Psoas muscle (tissue), 8 donors: Measurements from ENCODE around the gene NLGN4X. TPM values are rescaled to one million over a fixed set of nuclear protein-coding genes. Genes with fewer than 3 reads are reported as not detected.

Experiments
- ATAC-seq, 4 donors: fragments of 200-7000 bp; cut with Tn5 transposase; one replicate each; pipeline ENCODE4 v1.9.1; 2020; ENCODE audit warnings: moderate library complexity in 3 of 4, mild to moderate bottlenecking in 2 of 4
- DNase-seq, 2 donors: peaks; one replicate each; pipeline ENCODE4 v3.0.0-alpha.2; 2020
- H3K27ac ChIP-seq: fragments of 200-600 bp; one replicate; pipeline ENCODE4 v1.8.0; 2022
- H3K27me3 ChIP-seq, 3 donors: fragments of 200-600 bp in 1 of 3; one replicate each; pipeline versions ENCODE4 v1.6.1 to v1.8.0; 2013 to 2022; ENCODE audit warnings: low read length in 2 of 3, mild to moderate bottlenecking in 2 of 3, moderate library complexity in 1 of 3; ENCODE audit not compliant: insufficient read depth in 3 of 3
- H3K36me3 ChIP-seq, 2 donors: fragments of 200-600 bp in 1 of 2; one replicate each; pipeline versions ENCODE4 v1.6.1 to v1.8.0; 2013 to 2022; ENCODE audit warnings: low read depth in 1 of 2, mild to moderate bottlenecking in 1 of 2, moderate library complexity in 1 of 2; ENCODE audit not compliant: insufficient read depth in 1 of 2
- H3K4me1 ChIP-seq: fragments of 200-600 bp; one replicate; pipeline ENCODE4 v1.8.0; 2022
- H3K4me3 ChIP-seq: fragments of 200-600 bp; one replicate; pipeline ENCODE4 v1.8.0; 2022; ENCODE audit warnings: mild to moderate bottlenecking
- H3K9me3 ChIP-seq: fragments of 200-600 bp; one replicate; pipeline ENCODE4 v1.8.0; 2022
- WGBS, 3 donors: extraction: QIAGEN DNeasy Blood & Tissue Kit; methylation state at CpG; one replicate each; pipeline versions ENCODE4 v1.1.6 to v1.1.7; 2013; 5-methylcytosine and 5-hydroxymethylcytosine counted together
- intact Hi-C, 2 donors: fragments of 100-400 bp; cut with DNase I; formaldehyde crosslinking; loops; one replicate each; pipeline versions ENCODE4 v1.11.0 to v1.14.2; 2022
- polyA plus RNA-seq, 3 donors: library from polyadenylated mRNA; stranded (reverse); fragments of 200-250 nt; gene quantifications; one replicate each; pipeline ENCODE4 v1.2.3, GENCODE V29; 2013
- total RNA-seq, 4 donors: library from RNA; stranded (reverse); fragmentation: NEBNext Ultra II Directional in 2 of 4; extraction: Animal tissue kit (Norgen Biotek cat#: 25700) in 2 of 4; gene quantifications; one replicate each; pipeline versions ENCODE4 v1.2.1 to v1.2.4, GENCODE V29; 2021 to 2023
- TF ChIP-seq, protein P1 (sequence below): fragments of 200-600 bp; IDR thresholded peaks from one replicate; pipeline ENCODE4 v1.8.0; 2022; ENCODE audit warnings: antibody characterized with exemption
- donor health status: healthy with polysubstance abuse.
- donor health status: DM: no; HTN: no; CAD: no; lungs with moderate emphysema.
- donor health status: Bipolar disorder and iron deficiency.
- donor health status: healthy.
- donor health status: DM: yes; HTN: yes; CAD: no.
- donor health status: DM: no; HTN: no; CAD: no.
- donor health status: DM: no; HTN: no; CAD: no.
- donor health status: DM: yes; HTN: yes; CAD: no.

The NLGN4X gene
- total and polyA plus RNA-seq, 7 donors = 0.05 to 0.59 (median 0.13) TPM

DNA sequence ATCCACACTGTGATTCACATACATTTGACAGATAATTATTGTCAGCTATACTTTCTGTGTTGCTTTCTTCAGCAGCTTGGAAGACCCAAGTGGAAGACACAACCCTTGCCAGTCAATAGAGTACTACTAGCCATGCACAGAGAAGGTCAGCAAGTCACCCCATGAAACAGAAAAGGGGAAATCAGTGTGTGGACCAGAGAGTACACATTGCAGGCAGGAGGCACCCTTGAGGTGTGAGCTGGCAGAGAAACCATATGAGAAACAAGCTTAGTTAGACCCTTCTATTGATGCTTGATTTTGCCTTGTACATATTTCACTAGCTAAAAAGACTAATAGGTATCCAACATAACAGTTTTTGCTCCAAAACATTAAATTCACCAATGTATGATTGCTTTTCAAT, 99.5 kb downstream of the NLGN4X start:
- no peaks in the 10 kb centered on the region for H3K4me1 ChIP-seq
- intact Hi-C loops = no loop called here
- no peaks in the 10 kb centered on the region for H3K9me3 ChIP-seq
- no peak overlapping the region for H3K4me3 ChIP-seq
- ATAC-seq (no peak), DNase-seq (no peak)
- TF ChIP-seq, protein P1, sequence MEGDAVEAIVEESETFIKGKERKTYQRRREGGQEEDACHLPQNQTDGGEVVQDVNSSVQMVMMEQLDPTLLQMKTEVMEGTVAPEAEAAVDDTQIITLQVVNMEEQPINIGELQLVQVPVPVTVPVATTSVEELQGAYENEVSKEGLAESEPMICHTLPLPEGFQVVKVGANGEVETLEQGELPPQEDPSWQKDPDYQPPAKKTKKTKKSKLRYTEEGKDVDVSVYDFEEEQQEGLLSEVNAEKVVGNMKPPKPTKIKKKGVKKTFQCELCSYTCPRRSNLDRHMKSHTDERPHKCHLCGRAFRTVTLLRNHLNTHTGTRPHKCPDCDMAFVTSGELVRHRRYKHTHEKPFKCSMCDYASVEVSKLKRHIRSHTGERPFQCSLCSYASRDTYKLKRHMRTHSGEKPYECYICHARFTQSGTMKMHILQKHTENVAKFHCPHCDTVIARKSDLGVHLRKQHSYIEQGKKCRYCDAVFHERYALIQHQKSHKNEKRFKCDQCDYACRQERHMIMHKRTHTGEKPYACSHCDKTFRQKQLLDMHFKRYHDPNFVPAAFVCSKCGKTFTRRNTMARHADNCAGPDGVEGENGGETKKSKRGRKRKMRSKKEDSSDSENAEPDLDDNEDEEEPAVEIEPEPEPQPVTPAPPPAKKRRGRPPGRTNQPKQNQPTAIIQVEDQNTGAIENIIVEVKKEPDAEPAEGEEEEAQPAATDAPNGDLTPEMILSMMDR = no peak
- no peak overlapping the region for H3K27ac ChIP-seq
- no peaks in the 10 kb centered on the region for H3K36me3 ChIP-seq
- H3K27me3 ChIP-seq = no peaks in the 10 kb centered on the region

DNA sequence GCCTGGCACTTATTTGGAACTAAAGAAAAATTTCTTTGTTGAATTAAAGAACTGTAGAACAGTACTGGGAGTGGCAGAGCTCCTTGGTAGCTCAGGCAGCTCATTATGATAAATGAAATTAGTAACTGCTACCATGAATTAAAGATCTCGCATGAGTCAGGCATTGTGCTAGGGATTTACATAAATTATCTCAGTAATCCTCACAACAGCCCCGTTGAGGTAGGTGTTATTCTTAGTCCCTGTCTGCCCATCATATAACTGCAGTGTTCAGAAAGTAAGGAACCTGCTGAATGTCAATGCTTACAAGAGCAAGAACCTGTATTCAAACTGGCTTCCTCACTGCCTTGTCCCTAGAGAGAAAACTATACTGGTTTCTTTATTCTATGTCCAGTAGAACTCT, 108.3 kb downstream of the NLGN4X start:
- DNase-seq (no peak), ATAC-seq (no peak)
- 49 to 58% (median 56%) methylated on average over 2 of the region's 2 CpGs for WGBS, 3 donors
- Histone ChIP-seq H3K4me3 (no peak overlapping the region), H3K9me3 (no peaks in the 10 kb centered on the region), H3K4me1 (no peaks in the 10 kb centered on the region), H3K27ac (no peak overlapping the region), H3K36me3 (no peaks in the 10 kb centered on the region), H3K27me3 (no peaks in the 10 kb centered on the region)
- TF ChIP-seq, protein P1 = no peak
- intact Hi-C loops = no loop called here

DNA sequence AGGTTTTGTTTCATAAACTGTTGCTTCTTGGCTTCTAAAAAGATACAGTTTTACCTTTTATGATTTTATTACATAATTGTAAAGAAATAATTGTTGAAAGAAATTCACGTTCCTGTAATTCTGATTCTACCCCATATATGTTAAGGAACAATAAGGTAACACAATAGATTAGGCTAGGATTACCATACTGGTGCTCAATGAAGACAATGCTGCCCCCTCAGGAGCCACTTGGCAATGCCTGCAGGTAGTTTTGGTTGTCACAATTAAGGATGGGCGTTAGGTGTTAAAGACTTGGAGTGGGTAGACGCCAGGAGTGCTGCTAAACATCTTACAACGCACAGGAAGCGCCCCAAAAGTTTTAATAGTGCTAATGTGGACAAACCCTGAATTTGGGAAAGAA, 133.2 kb downstream of the NLGN4X start:
- DNase-seq (no peak), ATAC-seq (no peak)
- H3K36me3 ChIP-seq = no peaks in the 10 kb centered on the region
- no peaks in the 10 kb centered on the region for H3K27me3 ChIP-seq
- no peak overlapping the region for H3K4me3 ChIP-seq
- no peaks in the 10 kb centered on the region for H3K9me3 ChIP-seq
- TF ChIP-seq, protein P1 = no peak
- no peaks in the 10 kb centered on the region for H3K4me1 ChIP-seq
- H3K27ac ChIP-seq = no peak overlapping the region
- WGBS, 3 donors = 36 to 61% (median 46%) methylated on average over 5 of the region's 5 CpGs
- intact Hi-C loops = no loop called here

DNA sequence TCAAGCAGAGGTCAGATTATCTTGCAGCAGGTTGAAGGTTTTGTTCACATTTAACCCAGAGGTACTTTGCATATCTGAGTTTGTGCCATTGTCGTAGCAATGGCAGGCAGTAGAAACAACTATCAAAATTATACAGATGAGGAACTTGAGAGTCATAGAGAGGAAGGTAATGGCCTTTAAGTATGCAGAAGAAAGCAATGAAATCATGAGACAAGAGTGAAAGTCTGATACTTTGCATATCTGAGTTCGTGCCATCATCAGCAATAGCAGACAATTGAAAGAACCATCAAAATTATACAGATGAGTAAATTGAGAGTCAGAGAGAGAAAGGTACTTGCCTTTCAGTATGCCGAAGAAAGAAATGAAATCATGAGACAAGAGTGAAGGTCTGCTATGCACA, 154.1 kb downstream of the NLGN4X start:
- ATAC-seq = no peak
- TF ChIP-seq, protein P1 = no peak
- intact Hi-C loops = no loop called here
- DNase-seq = no peak
- Histone ChIP-seq H3K27ac (no peak overlapping the region), H3K27me3 (no peaks in the 10 kb centered on the region), H3K4me3 (no peak overlapping the region), H3K36me3 (no peaks in the 10 kb centered on the region), H3K4me1 (no peaks in the 10 kb centered on the region), H3K9me3 (no peaks in the 10 kb centered on the region)
- WGBS, 3 donors = 82 to 90% (median 87%) methylated on average over 2 to 3 of the region's 3 CpGs

DNA sequence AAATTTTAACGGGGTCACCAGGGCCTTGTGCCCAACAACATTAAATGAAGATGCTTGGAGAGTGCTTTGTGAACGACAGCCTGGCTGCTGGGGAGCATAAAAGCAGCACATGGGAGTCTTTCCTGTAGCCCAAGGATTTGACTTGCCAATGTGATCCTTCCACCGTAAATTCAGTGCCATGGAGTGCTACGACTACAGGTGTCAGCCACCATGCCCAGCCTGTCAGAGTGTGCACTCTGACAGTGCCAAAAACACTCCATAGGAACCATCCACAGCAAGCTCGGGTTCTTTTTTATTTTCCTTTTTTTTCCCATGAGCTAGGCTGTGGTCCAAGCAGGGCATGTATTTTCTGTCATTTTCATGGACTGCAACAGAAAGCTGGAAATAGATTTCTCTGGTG, 156.9 kb downstream of the NLGN4X start:
- 54 to 80% (median 57%) methylated on average over 5 of the region's 5 CpGs for WGBS, 3 donors
- Histone ChIP-seq H3K27me3 (no peaks in the 10 kb centered on the region), H3K9me3 (no peaks in the 10 kb centered on the region), H3K36me3 (no peaks in the 10 kb centered on the region), H3K4me3 (no peak overlapping the region), H3K27ac (no peak overlapping the region), H3K4me1 (no peaks in the 10 kb centered on the region)
- DNase-seq (no peak), ATAC-seq (no peak)
- TF ChIP-seq, protein P1 = no peak
- intact Hi-C loops = no loop called here
